GM23338 (cell line): ENCODE measurements around the gene CALM1. TPM values are rescaled to one million over a fixed set of nuclear protein-coding genes. Genes with fewer than 3 reads are reported as not detected.

Experiments
- ATAC-seq: fragments of 200-7000 bp; cut with Tn5 transposase; 3 replicates; pipeline ENCODE4 v1.9.1; 2020
- DNase-seq: peaks from one replicate; pipeline ENCODE4 v3.0.0-alpha.2; 2015; ENCODE audit warnings: low spot score
- H2AFZ ChIP-seq: fragments of 200-600 bp; sonication (generic); 2 replicates; pipeline ENCODE4 v1.8.0; 2016; ENCODE audit warnings: antibody characterized with exemption, mild to moderate bottlenecking, moderate library complexity
- H3F3A ChIP-seq: fragments of 200-600 bp; sonication (generic); replicated peaks from 2 replicates; pipeline ENCODE4 v1.8.0; 2017; ENCODE audit warnings: antibody characterized with exemption, mixed run types, low read depth
- H3K27ac ChIP-seq: fragments of 200-600 bp; sonication (generic); 2 replicates; pipeline ENCODE4 v1.6.1; 2016; ENCODE audit warnings: low read depth
- H3K27me3 ChIP-seq: fragments of 200-600 bp; sonication (generic); 2 replicates; pipeline ENCODE4 v1.8.0; 2016; ENCODE audit warnings: mild to moderate bottlenecking, mixed run types, moderate library complexity; ENCODE audit not compliant: insufficient read depth
- H3K36me3 ChIP-seq: fragments of 200-600 bp; sonication (generic); 2 replicates; pipeline ENCODE4 v1.8.0; 2016; ENCODE audit warnings: mild to moderate bottlenecking; ENCODE audit not compliant: insufficient read depth
- H3K4me1 ChIP-seq: fragments of 200-600 bp; sonication (generic); 2 replicates; pipeline ENCODE4 v1.8.0; 2016; ENCODE audit warnings: mild to moderate bottlenecking, moderate library complexity; ENCODE audit not compliant: insufficient read depth
- H3K4me2 ChIP-seq: fragments of 200-600 bp; sonication (generic); 2 replicates; pipeline ENCODE4 v1.7.1; 2017; ENCODE audit warnings: mixed run types
- H3K4me3 ChIP-seq: fragments of 200-600 bp; sonication (generic); 2 replicates; pipeline ENCODE4 v1.6.1; 2016; ENCODE audit warnings: mixed run types
- H3K79me2 ChIP-seq: fragments of 200-600 bp; sonication (generic); replicated peaks from 2 replicates; pipeline ENCODE4 v1.8.0; 2017; ENCODE audit warnings: mild to moderate bottlenecking; ENCODE audit not compliant: insufficient read depth
- H3K9me2 ChIP-seq: fragments of 200-600 bp; sonication (generic); 2 replicates; pipeline ENCODE4 v1.8.0; 2017; ENCODE audit not compliant: insufficient read depth
- H4K20me1 ChIP-seq: fragments of 200-600 bp; sonication (generic); replicated peaks from 2 replicates; pipeline ENCODE4 v1.8.0; 2017; ENCODE audit warnings: mild to moderate bottlenecking; ENCODE audit not compliant: insufficient read depth
- H3K27ac Mint-ChIP-seq: 2 replicates; pipeline ENCODE4 v1.8.0; 2020; ENCODE audit warnings: inconsistent platforms, mild to moderate bottlenecking, moderate library complexity, mixed read lengths
- H3K27me3 Mint-ChIP-seq: 3 replicates; pipeline ENCODE4 v1.8.0; 2022; ENCODE audit warnings: low read depth, mild to moderate bottlenecking, moderate library complexity, mixed read lengths, inconsistent platforms; ENCODE audit not compliant: insufficient read depth, poor library complexity
- H3K36me3 Mint-ChIP-seq: 3 replicates; pipeline ENCODE4 v1.8.0; 2021; ENCODE audit warnings: low read depth, mild to moderate bottlenecking, inconsistent platforms, moderate library complexity, mixed read lengths
- H3K4me1 Mint-ChIP-seq: 3 replicates; pipeline ENCODE4 v1.8.0; 2020; ENCODE audit warnings: mild to moderate bottlenecking, inconsistent platforms, mixed read lengths
- H3K4me3 Mint-ChIP-seq: 3 replicates; pipeline ENCODE4 v1.8.0; 2021; ENCODE audit warnings: moderate library complexity, mild to moderate bottlenecking, inconsistent platforms, mixed read lengths
- H3K9me3 Mint-ChIP-seq: 3 replicates; pipeline ENCODE4 v1.8.0; 2020; ENCODE audit warnings: moderate library complexity, mild to moderate bottlenecking, inconsistent platforms, mixed read lengths
- EZH2phosphoT487 ChIP-seq: fragments of 200-600 bp; sonication (generic); IDR thresholded peaks from one replicate; pipeline ENCODE4 v1.8.1; 2018; ENCODE audit warnings: antibody characterized with exemption; ENCODE audit not compliant: unreplicated experiment
- JUNB ChIP-seq: IDR thresholded peaks from one replicate; pipeline ENCODE4 v1.6.1; 2016; ENCODE audit warnings: antibody characterized with exemption; ENCODE audit not compliant: unreplicated experiment
- POLR2AphosphoS5 ChIP-seq: IDR thresholded peaks from 2 replicates; pipeline ENCODE4 v1.6.1; 2016; ENCODE audit warnings: antibody characterized with exemption, low read depth
- STAT1 ChIP-seq: IDR thresholded peaks from one replicate; pipeline ENCODE4 v1.6.1; 2016; ENCODE audit warnings: antibody characterized with exemption; ENCODE audit not compliant: unreplicated experiment
- ZNF114 ChIP-seq: fragments of 250-450 bp; sonication (Bioruptor Pico); IDR thresholded peaks from 2 replicates; pipeline ENCODE4 v1.5.0; 2020; ENCODE audit warnings: mild to moderate bottlenecking, moderate library complexity
- ZNF331 ChIP-seq: fragments of 250-450 bp; sonication (Bioruptor Pico); IDR thresholded peaks from 2 replicates; pipeline ENCODE4 v1.5.0; 2020; ENCODE audit warnings: low read depth, mild to moderate bottlenecking, moderate library complexity
- polyA plus RNA-seq: library from polyadenylated mRNA; unstranded; fragments of >200 nt; fragmentation: Nextera tagmentation; extraction: Ambion mirVana; gene quantifications from 2 replicates; pipeline ENCODE4 v1.2.1, GENCODE V29; 2016
- total RNA-seq: library from RNA; depleted of rRNA; stranded (reverse); fragments of >200 nt; shearing (Covaris generic); gene quantifications from 2 replicates; pipeline ENCODE4 v1.2.3, GENCODE V29; 2014
- TF ChIP-seq, protein P1 (sequence below): fragments of 250-450 bp; sonication (Bioruptor Pico); IDR thresholded peaks from 2 replicates; pipeline ENCODE4 v1.5.0; 2020; ENCODE audit warnings: mild to moderate bottlenecking, moderate library complexity
- TF ChIP-seq, protein P2 (sequence below), 2 experiments: fragments of 200-600 bp in 1 of 2; sonication (generic) in 1 of 2; conservative IDR thresholded peaks; 2 replicates each; pipeline versions ENCODE4 v1.5.1 to v1.6.1; 2016 to 2017; ENCODE audit warnings: antibody characterized with exemption in 2 of 2, low read depth in 2 of 2, mild to moderate bottlenecking in 2 of 2, moderate library complexity in 1 of 2

CALM1 gene
- total and polyA plus RNA-seq, 2 experiments from 2014 or later = 308 to 2,024 TPM

DNA sequence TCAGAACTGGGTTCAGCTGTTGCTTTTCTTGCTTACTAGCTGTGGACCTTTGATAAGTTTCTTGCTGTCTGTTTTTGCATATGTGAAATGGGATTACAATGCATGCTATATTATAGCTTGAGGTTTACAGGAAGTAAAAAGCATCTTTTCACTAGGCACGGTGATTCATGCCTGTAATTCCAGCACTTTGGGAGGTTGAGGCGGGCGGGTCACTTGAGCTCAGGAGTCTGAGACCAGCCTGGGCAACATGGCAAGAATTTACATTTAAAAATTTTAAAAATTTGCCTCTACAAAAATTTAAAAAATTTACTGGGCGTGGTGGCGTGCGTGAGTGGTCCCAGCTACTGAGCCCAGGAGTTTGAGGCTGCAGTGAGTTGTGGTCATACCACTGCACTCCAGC, 42.0 kb downstream of the CALM1 start (continued):
- TF ChIP-seq, protein P1, sequence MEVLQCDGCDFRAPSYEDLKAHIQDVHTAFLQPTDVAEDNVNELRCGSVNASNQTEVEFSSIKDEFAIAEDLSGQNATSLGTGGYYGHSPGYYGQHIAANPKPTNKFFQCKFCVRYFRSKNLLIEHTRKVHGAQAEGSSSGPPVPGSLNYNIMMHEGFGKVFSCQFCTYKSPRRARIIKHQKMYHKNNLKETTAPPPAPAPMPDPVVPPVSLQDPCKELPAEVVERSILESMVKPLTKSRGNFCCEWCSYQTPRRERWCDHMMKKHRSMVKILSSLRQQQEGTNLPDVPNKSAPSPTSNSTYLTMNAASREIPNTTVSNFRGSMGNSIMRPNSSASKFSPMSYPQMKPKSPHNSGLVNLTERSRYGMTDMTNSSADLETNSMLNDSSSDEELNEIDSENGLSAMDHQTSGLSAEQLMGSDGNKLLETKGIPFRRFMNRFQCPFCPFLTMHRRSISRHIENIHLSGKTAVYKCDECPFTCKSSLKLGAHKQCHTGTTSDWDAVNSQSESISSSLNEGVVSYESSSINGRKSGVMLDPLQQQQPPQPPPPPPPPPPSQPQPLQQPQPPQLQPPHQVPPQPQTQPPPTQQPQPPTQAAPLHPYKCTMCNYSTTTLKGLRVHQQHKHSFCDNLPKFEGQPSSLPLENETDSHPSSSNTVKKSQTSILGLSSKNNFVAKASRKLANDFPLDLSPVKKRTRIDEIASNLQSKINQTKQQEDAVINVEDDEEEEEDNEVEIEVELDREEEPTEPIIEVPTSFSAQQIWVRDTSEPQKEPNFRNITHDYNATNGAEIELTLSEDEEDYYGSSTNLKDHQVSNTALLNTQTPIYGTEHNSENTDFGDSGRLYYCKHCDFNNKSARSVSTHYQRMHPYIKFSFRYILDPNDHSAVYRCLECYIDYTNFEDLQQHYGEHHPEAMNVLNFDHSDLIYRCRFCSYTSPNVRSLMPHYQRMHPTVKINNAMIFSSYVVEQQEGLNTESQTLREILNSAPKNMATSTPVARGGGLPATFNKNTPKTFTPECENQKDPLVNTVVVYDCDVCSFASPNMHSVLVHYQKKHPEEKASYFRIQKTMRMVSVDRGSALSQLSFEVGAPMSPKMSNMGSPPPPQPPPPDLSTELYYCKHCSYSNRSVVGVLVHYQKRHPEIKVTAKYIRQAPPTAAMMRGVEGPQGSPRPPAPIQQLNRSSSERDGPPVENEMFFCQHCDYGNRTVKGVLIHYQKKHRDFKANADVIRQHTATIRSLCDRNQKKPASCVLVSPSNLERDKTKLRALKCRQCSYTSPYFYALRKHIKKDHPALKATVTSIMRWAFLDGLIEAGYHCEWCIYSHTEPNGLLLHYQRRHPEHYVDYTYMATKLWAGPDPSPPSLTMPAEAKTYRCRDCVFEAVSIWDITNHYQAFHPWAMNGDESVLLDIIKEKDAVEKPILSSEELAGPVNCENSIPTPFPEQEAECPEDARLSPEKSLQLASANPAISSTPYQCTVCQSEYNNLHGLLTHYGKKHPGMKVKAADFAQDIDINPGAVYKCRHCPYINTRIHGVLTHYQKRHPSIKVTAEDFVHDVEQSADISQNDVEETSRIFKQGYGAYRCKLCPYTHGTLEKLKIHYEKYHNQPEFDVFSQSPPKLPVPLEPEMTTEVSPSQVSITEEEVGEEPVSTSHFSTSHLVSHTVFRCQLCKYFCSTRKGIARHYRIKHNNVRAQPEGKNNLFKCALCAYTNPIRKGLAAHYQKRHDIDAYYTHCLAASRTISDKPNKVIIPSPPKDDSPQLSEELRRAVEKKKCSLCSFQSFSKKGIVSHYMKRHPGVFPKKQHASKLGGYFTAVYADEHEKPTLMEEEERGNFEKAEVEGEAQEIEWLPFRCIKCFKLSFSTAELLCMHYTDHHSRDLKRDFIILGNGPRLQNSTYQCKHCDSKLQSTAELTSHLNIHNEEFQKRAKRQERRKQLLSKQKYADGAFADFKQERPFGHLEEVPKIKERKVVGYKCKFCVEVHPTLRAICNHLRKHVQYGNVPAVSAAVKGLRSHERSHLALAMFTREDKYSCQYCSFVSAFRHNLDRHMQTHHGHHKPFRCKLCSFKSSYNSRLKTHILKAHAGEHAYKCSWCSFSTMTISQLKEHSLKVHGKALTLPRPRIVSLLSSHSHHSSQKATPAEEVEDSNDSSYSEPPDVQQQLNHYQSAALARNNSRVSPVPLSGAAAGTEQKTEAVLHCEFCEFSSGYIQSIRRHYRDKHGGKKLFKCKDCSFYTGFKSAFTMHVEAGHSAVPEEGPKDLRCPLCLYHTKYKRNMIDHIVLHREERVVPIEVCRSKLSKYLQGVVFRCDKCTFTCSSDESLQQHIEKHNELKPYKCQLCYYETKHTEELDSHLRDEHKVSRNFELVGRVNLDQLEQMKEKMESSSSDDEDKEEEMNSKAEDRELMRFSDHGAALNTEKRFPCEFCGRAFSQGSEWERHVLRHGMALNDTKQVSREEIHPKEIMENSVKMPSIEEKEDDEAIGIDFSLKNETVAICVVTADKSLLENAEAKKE (CRISPR knock-in tag) = no peak

DNA sequence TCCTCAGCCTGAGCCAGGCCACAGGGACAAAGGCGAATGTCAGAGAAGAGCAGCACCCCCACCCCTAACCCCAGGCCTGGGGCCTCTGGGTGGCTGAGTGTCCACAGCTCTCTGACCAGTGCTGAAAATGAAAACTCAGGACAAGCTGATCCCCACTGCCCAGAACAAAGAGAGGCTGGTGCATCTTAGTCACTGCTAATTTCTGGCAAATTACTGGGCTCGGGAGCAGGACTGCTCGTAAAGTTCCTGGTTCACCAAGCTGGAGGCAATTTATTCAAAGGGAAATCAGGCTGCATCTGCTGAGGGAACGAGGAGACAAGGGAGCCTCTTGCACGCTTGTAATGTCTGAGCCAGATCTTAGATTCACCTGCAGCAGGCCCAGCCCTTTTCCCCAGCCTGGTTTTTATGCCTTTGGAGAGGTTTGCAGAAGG, 43.2 kb downstream of the CALM1 start:
- no peaks in the 10 kb centered on the region for H3K9me3 Mint-ChIP-seq
- DNase-seq = peak; percentile 60
- Histone ChIP-seq H3K36me3 (no peaks in the 10 kb centered on the region), H3K4me1 (peaks cover 45% of the 10 kb centered on the region), H3F3A (peaks cover 6% of the 10 kb centered on the region; the same call in 1 of the 2 replicates), H3K79me2 (no peaks in the 10 kb centered on the region), H3K4me2 (peak overlapping the region; percentile 70), H3K9me2 (0 out of 2 replicates have a peak, but pooled peaks cover 3% of the 10 kb centered on the region), H3K27ac (peak overlapping the region; percentile 83), H3K4me3 (0 out of 2 replicates have a peak overlapping the region, but pooled peaks have one; percentile 12), H3K27me3 (no peaks in the 10 kb centered on the region), H4K20me1 (no peaks in the 10 kb centered on the region), H2AFZ (peak overlapping the region; percentile 82)
- peak overlapping the region; percentile 57 for H3K27ac Mint-ChIP-seq
- no peaks in the 10 kb centered on the region for H3K36me3 Mint-ChIP-seq
- peaks cover 38% of the 10 kb centered on the region for H3K4me1 Mint-ChIP-seq
- peaks cover 7% of the 10 kb centered on the region for H3K27me3 Mint-ChIP-seq
- no peak overlapping the region; the same call in 2 of the 3 replicates for H3K4me3 Mint-ChIP-seq
- peak; percentile 71 for ATAC-seq
- TF ChIP-seq, protein P1 (CRISPR knock-in tag) = no peak
- TF ChIP-seq ZNF114 (CRISPR knock-in tag) = no peak
- no peak for TF ChIP-seq ZNF331 (CRISPR knock-in tag)
- TF ChIP-seq EZH2phosphoT487 = no peak
- no peak for TF ChIP-seq STAT1
- TF ChIP-seq, protein P2, sequence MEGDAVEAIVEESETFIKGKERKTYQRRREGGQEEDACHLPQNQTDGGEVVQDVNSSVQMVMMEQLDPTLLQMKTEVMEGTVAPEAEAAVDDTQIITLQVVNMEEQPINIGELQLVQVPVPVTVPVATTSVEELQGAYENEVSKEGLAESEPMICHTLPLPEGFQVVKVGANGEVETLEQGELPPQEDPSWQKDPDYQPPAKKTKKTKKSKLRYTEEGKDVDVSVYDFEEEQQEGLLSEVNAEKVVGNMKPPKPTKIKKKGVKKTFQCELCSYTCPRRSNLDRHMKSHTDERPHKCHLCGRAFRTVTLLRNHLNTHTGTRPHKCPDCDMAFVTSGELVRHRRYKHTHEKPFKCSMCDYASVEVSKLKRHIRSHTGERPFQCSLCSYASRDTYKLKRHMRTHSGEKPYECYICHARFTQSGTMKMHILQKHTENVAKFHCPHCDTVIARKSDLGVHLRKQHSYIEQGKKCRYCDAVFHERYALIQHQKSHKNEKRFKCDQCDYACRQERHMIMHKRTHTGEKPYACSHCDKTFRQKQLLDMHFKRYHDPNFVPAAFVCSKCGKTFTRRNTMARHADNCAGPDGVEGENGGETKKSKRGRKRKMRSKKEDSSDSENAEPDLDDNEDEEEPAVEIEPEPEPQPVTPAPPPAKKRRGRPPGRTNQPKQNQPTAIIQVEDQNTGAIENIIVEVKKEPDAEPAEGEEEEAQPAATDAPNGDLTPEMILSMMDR (conservative IDR thresholded peaks at IDR 0.05; ENCODE audit: low read depth in 2 of 2) = no peak
- no peak for TF ChIP-seq POLR2AphosphoS5
- TF ChIP-seq JUNB = no peak
